HG02840 (cell line): ENCODE results near the gene CCDC179.

ENCODE experiments used
- ATAC-seq: cut with Tn5 transposase; IDR thresholded peaks from one replicate; pipeline ENCODE4 v1.9.1; 2021; ENCODE audit warnings: mild to moderate bottlenecking, moderate library complexity, moderate number of reproducible peaks; ENCODE audit not compliant: unreplicated experiment, low FRiP score

CCDC179 gene

DNA sequence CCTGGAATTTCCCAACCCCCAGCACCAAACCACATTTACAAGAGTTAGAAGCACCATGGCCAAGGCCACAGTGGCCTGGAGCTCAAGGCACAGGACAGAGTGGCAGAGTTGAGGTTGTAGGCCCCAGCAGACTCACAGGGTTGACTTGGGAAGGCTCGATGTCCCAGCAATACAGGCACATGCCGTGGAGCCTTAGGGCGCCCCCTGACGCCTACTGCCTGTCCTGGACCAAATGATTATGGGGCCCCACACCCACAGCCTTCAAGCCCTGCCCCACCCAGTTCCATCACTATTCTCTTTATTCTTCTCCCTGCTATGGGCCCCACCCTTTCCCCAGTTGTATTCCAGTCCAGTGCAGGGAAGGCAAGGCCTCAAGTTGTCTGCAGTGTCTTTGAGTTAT is at the start of gene CCDC179:
TSS of gene CCDC179 (minus strand) at position 234 of the 400 bp plus-strand sequence. CDS start at position 181, 53 bp downstream.
- ATAC-seq: no peak

DNA sequence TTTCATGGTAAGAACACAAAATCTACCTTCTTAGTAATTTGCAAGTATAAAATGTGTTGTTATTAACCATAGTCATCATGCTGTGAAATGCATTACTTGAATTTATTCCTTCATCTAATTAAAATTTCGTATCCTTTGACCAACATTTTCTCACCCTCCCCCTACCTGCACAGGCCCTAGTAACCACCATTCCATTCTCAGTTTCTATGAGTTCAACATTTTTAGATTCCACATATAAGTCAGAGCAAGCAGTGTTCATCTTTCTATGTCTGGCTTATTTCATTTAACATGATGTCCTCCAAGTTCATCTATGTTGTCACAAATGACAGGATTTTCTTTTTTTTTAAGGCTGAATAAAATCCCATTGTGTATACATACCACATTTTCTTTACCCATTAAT is 43.5 kb upstream of the CCDC179 start:
- no peak for ATAC-seq

DNA sequence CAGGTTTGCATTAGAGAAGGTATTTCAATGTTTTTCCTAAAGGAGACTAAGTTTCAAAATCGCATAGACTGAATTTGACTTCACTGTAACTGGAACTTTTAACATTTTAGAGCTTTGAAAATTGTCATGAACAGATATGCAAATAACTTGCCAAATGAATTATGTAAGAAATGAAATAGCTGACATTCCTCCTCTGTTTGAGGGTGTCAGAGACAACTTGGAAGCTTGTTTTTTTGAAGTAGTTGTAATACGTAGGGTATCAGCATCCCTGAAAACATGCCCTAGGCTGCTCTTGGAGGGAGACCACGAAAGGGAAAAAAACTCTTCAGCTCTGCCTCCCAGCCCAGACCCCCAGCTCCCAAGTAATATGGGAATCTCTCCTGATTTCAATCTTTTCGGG is 41.3 kb upstream of the CCDC179 start:
- no peak for ATAC-seq

DNA sequence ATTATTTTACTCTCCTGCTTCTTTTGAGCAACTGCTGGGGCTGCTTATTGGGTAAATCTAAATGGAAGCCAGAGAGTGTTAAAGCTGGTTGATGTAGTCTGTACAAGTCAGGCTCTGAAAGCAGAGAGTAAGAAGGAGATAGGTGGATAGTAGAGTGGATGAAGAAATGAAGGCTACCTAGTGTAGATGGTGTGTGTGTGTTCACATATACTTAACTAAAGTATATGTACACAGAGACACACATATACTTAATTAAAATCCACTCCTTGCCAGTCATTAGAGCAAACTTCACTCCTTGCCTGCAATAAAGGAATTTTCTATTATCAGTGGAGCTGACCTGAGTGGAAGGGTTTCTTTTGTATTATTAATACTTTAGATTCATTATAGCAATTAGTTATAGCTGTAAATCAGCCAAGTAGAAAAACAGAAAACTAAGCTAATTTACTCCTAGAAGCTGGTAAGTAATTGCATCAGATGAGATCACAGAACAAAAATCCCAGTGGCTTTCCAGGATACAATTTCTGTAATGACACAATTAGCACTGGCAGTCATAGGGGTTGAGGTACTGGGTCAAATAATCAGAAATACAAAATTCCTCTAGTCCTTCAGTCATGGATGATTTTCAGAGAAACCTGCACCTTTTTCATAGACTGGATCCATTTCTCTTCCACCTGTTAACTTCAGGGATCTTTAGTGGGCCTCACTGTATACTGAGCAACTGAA is 40.7 kb upstream of the CCDC179 start:
- no peak for ATAC-seq

DNA sequence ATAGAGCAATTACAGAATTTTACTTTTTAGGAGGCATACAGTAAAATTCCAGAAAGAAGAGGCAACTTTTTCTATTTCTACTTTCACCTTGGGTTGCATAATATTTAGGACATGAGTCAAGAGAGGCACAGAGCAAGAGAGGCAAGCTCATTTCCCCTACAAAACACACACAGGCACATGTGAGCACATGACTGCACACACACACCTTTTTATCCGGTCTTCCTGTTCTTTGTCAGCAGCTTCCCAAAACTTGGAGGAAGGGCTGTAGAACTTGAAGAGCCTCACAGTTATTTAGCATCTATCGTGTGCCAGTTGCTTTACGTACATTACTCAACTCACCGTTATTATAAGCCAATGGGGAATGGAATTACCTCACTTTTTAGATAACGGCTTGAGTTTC is 37.8 kb upstream of the CCDC179 start:
- ATAC-seq: no peak

DNA sequence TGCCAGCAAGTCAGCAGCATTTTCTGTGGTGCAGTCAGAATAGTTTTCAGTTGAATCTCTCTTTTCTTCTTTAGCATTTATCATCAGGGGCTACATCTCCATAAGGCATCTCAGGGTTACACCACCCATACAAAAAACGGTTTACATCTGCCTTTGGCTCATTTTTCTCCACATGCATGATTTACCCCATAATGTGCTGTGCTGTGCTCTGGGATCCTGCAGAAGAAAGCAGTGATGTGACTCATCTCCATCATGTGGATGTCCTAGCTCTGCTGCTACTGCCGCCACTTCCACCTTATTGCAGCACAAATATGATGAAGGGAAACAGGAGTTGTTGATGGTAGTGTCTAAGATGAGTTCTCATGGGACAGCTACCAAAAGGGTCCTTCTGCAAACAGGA is 30.0 kb upstream of the CCDC179 start:
- ATAC-seq: no peak

DNA sequence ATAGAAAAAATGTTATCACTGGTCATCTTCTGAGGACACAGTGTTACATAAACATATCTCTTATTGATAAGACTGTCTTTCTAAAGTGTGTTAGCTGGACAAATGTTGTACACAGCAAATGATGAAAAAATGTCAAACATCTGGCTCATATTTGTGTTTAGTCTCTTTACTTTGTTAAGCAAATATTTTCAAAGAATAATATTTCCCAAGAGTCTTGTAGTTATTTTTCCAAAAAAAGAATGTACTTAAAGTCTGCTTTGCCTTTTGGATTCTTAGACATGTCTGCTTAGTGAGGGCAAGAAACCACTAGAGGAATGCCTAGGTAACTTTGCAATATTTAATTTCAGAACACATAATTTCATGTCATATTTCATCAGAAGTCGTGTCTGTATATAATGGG is 23.9 kb upstream of the CCDC179 start:
- no peak for ATAC-seq

DNA sequence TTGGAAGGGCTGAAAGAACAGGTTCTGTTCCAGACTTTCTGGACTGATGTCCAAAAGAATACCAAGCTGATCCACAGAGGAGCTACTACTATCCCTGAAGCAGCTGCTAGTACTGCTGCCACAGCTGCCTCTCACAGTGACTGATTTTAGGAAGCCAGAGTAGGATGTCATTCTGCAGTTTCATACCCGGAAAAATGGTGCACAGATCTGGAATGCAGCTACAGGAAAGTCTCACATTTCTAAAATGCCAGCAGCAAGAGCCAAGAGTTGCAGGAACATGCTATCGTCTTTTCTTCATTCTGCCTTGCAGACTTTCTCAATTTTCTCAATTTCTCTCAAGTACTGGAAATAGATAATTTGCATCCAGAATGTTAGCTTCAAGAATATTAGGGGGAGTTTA is 19.4 kb upstream of the CCDC179 start:
- no peak for ATAC-seq

DNA sequence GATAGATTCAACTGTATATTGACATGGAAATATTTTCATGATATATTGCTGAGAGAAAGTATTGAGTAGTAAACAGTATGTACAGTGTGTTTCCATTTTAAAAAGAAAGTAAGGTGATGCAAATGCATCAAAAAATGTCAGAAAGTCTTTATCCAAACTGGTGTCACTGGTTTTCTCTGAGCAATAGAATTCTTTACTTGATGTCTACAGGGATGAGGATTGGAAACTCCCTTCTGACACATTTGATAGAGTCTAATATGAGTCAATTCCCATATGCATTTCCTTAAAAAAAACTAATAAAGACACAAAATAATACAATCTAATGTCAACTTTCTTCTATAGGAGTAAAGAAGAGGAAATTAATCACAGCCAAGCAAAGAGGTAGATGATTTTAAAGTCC is 18.3 kb upstream of the CCDC179 start:
- ATAC-seq: no peak

DNA sequence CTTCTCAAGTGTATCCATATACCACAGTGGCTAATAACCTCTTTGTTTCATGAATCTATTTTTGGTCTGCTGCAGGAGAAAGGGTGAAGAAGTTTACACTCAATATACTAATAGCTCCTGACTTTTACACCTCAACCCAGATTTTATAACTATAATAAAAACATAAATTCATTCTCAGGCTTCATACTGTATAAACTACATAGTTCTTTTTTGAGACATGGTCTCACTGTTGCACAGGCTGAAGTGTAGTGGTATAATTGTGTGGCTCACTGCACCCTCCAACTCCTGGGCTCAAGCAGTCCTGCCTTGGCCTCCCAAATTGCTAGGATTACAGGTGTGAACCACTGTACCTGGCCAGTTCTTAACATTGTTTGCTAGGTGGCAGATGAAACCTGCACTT is 17.8 kb upstream of the CCDC179 start:
- ATAC-seq: no peak

DNA sequence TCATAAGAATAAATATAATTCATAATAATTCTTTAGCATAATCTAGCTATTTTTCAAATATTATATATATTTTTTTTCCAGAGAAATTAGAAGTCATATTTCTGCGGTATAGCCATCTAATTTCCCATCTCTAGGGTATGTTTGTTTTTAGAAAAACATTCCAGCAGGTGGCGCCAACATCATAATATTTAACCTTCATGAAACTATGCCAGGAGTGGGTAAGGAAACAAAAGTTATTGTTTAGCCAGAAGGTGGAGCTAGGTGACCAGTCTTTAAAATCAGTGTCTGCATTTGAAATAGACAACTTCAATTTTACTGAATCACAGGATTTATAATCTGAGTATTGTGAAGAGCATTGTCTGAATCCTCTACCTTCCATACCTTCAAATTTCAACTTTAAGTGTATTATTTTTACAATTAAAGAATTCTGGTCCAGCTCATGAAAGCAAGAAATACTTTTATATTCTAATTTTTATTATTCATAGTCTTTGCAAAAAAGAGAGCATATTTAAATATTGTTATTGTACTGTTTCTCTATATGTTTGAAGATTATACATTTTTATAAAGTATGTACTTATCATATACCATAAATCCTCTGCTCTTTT is 15.7 kb upstream of the CCDC179 start:
- peak; percentile 94 for ATAC-seq

DNA sequence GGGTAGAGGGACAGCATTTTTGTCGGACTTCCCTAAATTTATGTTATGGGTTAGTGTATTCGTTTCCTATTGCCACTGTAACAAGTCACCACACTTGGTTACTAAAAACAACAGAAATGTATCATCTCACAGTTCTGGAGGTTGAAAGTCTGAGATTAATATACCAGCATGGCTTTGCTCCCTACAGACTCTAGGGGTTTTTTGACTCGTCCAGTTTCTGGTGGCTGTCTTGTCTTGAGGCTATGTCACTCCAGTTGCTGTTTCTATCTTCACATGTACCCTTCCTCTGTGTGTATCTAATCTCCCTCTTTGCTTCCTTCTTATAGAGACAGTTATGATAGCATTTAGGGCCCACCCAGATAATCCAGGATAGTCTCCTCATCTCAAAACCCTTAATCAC is 9.1 kb upstream of the CCDC179 start:
- ATAC-seq: no peak

DNA sequence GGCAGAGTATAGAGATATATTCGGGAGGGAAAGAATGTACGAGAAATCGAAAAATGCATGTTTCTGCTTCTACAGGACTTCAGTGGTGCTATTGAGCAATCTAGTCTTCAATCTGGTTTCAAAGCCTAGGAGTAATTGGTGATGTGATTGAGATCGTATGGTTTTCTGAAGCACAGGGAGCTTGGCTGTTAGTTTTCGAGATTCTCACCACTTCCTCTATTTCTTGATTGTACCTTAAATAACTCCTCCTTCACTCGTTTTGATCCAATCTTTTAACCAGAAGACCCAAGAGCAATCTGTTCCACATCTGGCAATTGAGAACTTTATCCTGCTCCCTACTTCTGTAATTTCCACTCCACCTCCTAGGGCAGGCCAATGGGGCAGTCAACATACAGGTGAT is 518 bp downstream of the CCDC179 start:
- ATAC-seq: no peak

DNA sequence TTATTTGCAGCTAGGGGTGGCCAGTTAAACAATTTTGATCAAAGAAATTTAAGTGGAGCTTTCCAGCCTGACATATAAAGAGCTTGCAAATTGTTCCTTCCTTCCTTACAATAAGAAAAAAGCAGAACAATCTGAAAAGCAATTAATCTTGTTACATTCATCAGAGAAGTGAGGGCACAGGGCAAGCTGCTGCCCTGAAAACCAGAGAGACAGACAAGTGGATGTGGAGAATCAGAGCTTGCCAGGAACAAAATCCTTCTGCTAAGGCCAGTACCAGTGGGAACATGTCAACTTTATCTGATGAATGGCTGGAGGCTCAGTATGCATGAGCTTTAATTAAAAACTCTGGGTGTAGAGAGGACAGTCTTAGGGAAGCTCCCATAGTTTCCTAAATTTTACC is 8.8 kb downstream of the CCDC179 start:
- no peak for ATAC-seq

DNA sequence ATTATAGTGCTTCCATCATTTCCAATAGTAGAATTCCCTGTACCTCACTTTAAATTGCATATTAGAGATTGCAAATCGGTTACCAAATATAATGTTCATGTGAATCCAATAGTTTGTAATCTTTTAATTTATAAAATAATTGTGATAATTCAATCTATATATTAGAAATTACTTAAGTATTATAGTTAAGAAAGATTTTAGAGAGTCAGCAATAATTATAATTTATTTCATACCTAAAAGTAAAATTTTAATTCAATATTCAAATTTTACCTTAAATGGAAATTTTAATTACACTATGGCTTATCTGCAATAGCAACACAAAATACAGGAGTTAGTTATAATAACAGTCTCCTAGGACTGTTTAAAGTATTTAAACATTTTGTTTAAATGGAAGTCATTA is 13.5 kb downstream of the CCDC179 start:
- ATAC-seq: no peak

DNA sequence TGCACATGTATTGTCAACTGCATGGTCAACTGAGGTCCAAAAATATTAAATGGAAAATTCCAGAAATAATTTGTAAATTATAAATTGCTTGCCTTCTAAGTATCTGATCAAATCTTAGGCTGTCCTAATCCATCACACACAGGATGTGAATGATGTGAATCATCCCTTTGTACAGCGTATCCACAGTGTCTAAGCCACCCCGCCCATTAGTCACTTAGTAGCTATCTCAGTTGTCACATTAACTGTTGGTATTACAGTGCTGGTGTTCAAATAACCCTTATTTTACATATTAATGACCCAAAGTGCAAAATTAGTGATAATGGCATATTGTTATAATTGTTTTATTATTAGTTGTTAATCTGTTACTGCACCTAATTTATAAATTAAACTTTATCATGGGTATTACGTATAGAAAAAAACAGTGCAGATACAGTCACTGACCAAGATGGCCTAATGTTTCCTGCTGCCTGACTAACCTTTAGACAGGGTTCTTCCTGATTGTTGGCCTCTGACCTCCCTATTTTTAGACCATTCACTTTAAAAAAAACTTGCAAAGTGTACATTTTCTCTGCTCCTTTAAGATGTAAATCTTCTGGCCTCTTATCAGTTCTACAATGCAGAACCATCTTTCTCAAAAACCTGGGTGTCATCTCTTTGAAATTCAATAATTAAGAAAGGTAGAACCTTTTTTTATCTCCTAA is 27.8 kb downstream of the CCDC179 start:
- no peak for ATAC-seq

DNA sequence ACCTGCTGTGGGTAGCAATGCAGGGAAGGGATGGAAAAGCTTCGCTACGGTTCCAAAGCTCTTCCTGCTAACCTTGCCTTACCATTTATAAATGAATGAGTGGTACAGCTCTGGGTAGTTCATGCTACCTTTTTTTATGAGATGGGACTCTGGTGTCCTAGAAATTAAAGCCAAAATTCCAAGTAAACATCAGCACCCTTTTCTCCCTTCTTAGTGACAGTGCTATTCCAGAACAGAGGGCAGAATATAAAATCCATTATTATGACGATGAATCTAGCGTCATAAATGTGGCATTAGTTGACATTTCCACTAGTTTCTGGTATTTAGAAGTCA is 30.2 kb downstream of the CCDC179 start:
- ATAC-seq: no peak

DNA sequence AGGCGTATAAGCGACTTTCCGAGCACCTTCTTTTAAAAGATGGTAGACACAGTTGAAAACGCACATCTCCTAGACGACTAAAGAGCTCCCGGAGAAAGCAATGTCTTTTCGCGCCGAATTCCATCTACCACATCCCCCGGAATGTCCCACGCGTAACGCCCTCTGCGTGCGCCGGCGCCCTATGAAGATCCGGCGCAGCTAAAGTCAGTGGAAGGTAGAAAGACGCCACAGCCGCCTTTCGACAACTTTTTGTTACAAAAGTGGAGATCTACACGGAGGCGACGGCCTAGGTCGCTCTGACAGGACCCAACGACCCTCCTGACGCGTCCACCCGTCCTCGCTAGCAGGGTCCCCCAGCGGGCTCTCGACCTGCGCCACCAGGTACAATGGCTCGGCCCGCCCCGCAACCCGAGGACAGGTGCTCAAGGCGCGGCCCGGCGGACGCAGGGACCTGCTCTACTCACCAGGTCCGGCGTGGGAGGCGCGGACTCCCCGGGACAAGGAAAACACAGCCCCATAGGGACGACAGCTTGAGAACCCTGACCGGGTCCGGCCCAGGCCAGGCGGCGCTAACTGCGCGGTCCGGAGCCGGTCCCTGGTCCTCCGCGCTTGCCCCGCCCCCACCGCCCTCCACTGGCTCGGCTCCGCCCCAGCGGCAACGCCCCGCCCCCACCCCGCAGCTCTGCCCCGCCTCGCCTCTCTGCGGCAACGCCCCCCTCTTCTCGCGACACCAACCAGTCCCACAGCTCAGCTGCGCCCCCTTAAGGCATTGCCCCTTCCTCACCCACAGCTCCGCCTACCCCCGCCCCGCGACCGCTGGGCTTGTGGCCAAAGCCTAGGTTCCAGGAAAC is 30.8 kb downstream of the CCDC179 start, which contains the start of gene SVIP:
TSS of gene SVIP (minus strand) at position 571 of the 851 bp plus-strand sequence. CDS start at position 518, 53 bp downstream.
- peak; percentile 95 for ATAC-seq

DNA sequence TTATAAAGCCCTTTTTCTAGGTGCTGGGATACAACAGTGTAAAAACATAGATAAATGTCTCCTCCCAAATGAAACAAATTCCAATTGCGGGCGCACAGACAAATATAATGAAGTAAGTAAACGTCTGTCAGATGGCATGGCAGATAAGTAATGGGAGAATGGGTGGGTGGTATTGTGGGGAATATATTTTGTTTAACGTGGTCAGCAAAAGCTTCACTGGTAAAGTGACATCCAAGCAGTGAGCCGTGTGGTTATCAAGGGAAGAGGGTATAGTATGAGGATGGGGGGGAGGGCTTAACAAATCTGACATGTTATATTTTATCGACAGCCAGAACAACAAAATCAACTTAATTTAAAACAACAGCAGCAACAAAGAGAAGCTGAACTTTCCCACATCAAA is 31.9 kb downstream of the CCDC179 start:
- ATAC-seq: no peak

DNA sequence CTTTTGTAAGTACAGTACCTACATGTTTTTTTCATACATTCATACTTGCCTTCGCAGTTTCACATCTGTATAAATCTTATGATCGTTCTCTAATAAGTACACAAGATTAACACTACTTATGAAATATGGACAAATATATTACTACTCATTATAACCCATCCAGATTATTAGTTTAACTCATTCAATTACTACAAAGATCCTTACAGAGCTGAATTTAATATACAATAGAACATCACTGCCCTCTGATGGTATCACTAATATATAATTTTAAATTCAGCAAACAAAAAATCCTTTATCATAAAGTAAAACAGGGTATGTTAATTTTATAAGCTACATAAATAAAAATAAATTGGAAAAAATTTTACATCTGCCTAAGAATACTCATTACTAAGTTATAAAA is 38.1 kb downstream of the CCDC179 start:
- no peak for ATAC-seq

DNA sequence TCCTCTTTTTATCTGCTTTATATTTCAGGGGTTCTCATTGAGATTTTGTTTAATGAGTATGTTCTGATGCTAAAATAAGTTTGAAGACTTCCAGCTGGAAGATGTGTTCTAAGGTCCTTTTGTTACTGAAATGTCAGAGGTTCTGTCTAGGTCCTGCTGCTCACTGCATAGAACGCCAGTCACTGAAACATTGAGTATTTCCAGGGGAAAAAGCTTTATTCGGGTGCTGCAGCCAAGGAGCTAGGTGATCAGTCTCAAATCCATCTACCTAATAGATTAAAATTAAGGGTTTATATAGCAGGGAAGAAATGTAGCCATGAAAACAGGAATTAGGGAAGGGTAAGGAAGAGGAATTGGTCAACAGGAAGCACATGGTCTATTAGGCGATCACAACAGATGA is 50.4 kb downstream of the CCDC179 start:
- ATAC-seq: no peak
